HL-60 (cell line): ENCODE data around the gene METTL2B.

ENCODE experiments used
- DNase-seq, 2 experiments: peaks; one replicate each; pipeline ENCODE4 v3.0.0-alpha.2; 2010 to 2020; ENCODE audit warnings: low read depth in 1 of 2, low spot score in 1 of 2
- H3K27ac ChIP-seq: fragments of 250-450 bp; sonication (Bioruptor Pico); replicated peaks from 2 replicates; pipeline ENCODE4 v1.5.1; 2020; ENCODE audit warnings: mild to moderate bottlenecking, moderate library complexity
- H3K27me3 ChIP-seq: fragments of 250-450 bp; sonication (Bioruptor Pico); 2 replicates; pipeline ENCODE4 v1.5.1; 2021; ENCODE audit warnings: mild to moderate bottlenecking, moderate library complexity; ENCODE audit not compliant: insufficient read depth, poor library complexity, severe bottlenecking
- H3K4me3 ChIP-seq: replicated peaks from 2 replicates; pipeline ENCODE4 v1.5.1; 2011; ENCODE audit warnings: mild to moderate bottlenecking, control low read depth, low read length; ENCODE audit not compliant: insufficient read depth
- GABPA ChIP-seq: IDR thresholded peaks from 2 replicates; pipeline ENCODE4 v1.6.1; 2012; ENCODE audit warnings: low read depth
- POLR2AphosphoS5 ChIP-seq: IDR thresholded peaks from 2 replicates; pipeline ENCODE4 v1.6.1; 2012; ENCODE audit warnings: low read depth
- REST ChIP-seq: IDR thresholded peaks from 2 replicates; pipeline ENCODE4 v1.6.1; 2012; ENCODE audit warnings: low read depth; ENCODE audit not compliant: insufficient replicate concordance
- SPI1 ChIP-seq: IDR thresholded peaks from 2 replicates; pipeline ENCODE4 v1.6.1; 2012; ENCODE audit warnings: low read depth, mild to moderate bottlenecking, borderline replicate concordance
- TF ChIP-seq, protein P1 (sequence below): IDR thresholded peaks from one replicate; pipeline ENCODE4 v1.5.1; 2011; ENCODE audit warnings: low read length, control low read depth, inconsistent platforms; ENCODE audit not compliant: insufficient read depth

METTL2B gene

GRCh38 chr7:128443831-128444600 lies 32.5 kb upstream of the METTL2B start:
- H3K4me3 ChIP-seq = no peak overlapping the region
- TF ChIP-seq, protein P1, sequence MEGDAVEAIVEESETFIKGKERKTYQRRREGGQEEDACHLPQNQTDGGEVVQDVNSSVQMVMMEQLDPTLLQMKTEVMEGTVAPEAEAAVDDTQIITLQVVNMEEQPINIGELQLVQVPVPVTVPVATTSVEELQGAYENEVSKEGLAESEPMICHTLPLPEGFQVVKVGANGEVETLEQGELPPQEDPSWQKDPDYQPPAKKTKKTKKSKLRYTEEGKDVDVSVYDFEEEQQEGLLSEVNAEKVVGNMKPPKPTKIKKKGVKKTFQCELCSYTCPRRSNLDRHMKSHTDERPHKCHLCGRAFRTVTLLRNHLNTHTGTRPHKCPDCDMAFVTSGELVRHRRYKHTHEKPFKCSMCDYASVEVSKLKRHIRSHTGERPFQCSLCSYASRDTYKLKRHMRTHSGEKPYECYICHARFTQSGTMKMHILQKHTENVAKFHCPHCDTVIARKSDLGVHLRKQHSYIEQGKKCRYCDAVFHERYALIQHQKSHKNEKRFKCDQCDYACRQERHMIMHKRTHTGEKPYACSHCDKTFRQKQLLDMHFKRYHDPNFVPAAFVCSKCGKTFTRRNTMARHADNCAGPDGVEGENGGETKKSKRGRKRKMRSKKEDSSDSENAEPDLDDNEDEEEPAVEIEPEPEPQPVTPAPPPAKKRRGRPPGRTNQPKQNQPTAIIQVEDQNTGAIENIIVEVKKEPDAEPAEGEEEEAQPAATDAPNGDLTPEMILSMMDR = no peak
- no peak for TF ChIP-seq POLR2AphosphoS5
- TF ChIP-seq REST = no peak
- no peak for TF ChIP-seq SPI1
- TF ChIP-seq GABPA = no peak
- no peak overlapping the region for H3K27ac ChIP-seq
- no peak for DNase-seq
- H3K27me3 ChIP-seq = no peaks in the 10 kb centered on the region

DNA sequence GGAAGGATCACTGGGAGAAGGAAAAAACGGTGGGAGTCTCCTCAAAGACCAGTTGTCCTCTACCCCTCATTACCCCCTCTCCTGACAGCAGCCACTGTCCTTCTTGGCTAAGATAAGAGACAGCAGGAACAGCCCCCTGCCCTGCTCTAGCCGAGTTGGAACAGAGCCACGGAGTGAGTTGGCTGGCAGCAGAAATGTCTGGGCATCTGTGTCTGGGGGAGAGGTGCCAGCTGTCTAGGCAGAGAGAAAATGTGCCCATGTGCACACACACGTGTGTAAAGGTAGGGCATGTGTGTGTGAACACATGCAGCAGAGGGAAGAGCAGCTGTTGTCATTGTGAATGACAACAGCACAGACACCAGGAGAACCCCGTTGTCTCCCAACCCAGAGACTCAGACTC lies 30.2 kb upstream of the METTL2B start:
- Histone ChIP-seq H3K27me3 (no peaks in the 10 kb centered on the region), H3K27ac (no peak overlapping the region), H3K4me3 (no peak overlapping the region)
- TF ChIP-seq GABPA = no peak
- no peak for DNase-seq

GRCh38 chr7:128447941-128448564 lies 28.5 kb upstream of the METTL2B start:
- no peak for DNase-seq
- Histone ChIP-seq H3K4me3 (no peak overlapping the region), H3K27me3 (no peaks in the 10 kb centered on the region), H3K27ac (no peak overlapping the region)
- TF ChIP-seq GABPA = no peak
- no peak for TF ChIP-seq SPI1
- TF ChIP-seq, protein P1 = no peak
- no peak for TF ChIP-seq POLR2AphosphoS5
- TF ChIP-seq REST = no peak

- no peak for TF ChIP-seq POLR2AphosphoS5
- no peak for TF ChIP-seq REST
- TF ChIP-seq SPI1 = no peak
- TF ChIP-seq, protein P1 = no peak
- TF ChIP-seq GABPA = no peak
- no peaks in the 10 kb centered on the region for H3K27me3 ChIP-seq
- no peak overlapping the region for H3K27ac ChIP-seq
- no peak overlapping the region for H3K4me3 ChIP-seq
- DNase-seq = no peak
Observed at GRCh38 chr7:128448751-128449302, 27.7 kb upstream of the METTL2B start.
